Measurements from ENCODE around the gene EMP2.

GRCh38 chr16:10543231-10543977 lies 37.0 kb downstream of the EMP2 start:
- no peak for TF ChIP-seq CTCF (IDR thresholded peaks at IDR 0.05)
- TF ChIP-seq POLR2A (IDR thresholded peaks at IDR 0.05) = no peak
